Astrocyte (in vitro differentiated cells and primary cell): ENCODE results near the gene TANGO2. TPM values are rescaled to one million over a fixed set of nuclear protein-coding genes. Genes with fewer than 3 reads are reported as not detected.

Source experiments
- DNase-seq: peaks from one replicate; pipeline ENCODE4 v3.0.0-alpha.2; 2010; ENCODE audit warnings: low read depth
- FAIRE-seq: peaks from 2 replicates; lab custom pipeline; 2011; peaks lifted over from hg19 to GRCh38; lab: Jason Lieb, UNC
- H2AFZ ChIP-seq: 2 replicates; pipeline ENCODE4 v1.6.0; 2012; ENCODE audit warnings: low read depth, low read length, inconsistent platforms
- H3K27ac ChIP-seq: 2 replicates; pipeline ENCODE4 v1.5.1; 2011; ENCODE audit warnings: low read depth, low read length, inconsistent platforms
- H3K27me3 ChIP-seq: 2 replicates; pipeline ENCODE4 v1.6.0; 2011; ENCODE audit warnings: low read length, inconsistent platforms; ENCODE audit not compliant: insufficient read depth
- H3K36me3 ChIP-seq: 2 replicates; pipeline ENCODE4 v1.5.1; 2011; ENCODE audit warnings: low read length, inconsistent platforms; ENCODE audit not compliant: insufficient read depth
- H3K4me1 ChIP-seq: 2 replicates; pipeline ENCODE4 v1.5.1; 2011; ENCODE audit warnings: low read length, inconsistent platforms; ENCODE audit not compliant: insufficient read depth
- H3K4me2 ChIP-seq: 2 replicates; pipeline ENCODE4 v1.6.0; 2012; ENCODE audit warnings: low read length, inconsistent platforms
- H3K4me3 ChIP-seq: 2 replicates; pipeline ENCODE4 v1.5.1; 2011; ENCODE audit warnings: low read depth, mild to moderate bottlenecking, low read length, inconsistent platforms; ENCODE audit not compliant: insufficient read depth
- H3K79me2 ChIP-seq: 2 replicates; pipeline ENCODE4 v1.6.0; 2012; ENCODE audit warnings: mild to moderate bottlenecking, low read length, inconsistent platforms; ENCODE audit not compliant: insufficient read depth
- H3K9ac ChIP-seq: 2 replicates; pipeline ENCODE4 v1.6.0; 2012; ENCODE audit warnings: mild to moderate bottlenecking, low read length, inconsistent platforms
- H3K9me3 ChIP-seq: 2 replicates; pipeline ENCODE4 v1.5.1; 2012; ENCODE audit warnings: low read depth, mild to moderate bottlenecking, low read length, inconsistent platforms; ENCODE audit not compliant: insufficient read depth
- H4K20me1 ChIP-seq: 2 replicates; pipeline ENCODE4 v1.6.0; 2012; ENCODE audit warnings: low read length, inconsistent platforms; ENCODE audit not compliant: insufficient read depth
- H3K27ac Mint-ChIP-seq: one replicate; pipeline ENCODE4 v1.8.0; 2021; ENCODE audit warnings: mild to moderate bottlenecking, mixed read lengths; ENCODE audit not compliant: unreplicated experiment
- H3K27me3 Mint-ChIP-seq: one replicate; pipeline ENCODE4 v1.8.0; 2021; ENCODE audit warnings: low read depth, mixed read lengths; ENCODE audit not compliant: unreplicated experiment
- H3K36me3 Mint-ChIP-seq: one replicate; pipeline ENCODE4 v1.8.0; 2021; ENCODE audit warnings: low read depth, mixed read lengths; ENCODE audit not compliant: unreplicated experiment
- H3K4me1 Mint-ChIP-seq: one replicate; pipeline ENCODE4 v1.8.0; 2021; ENCODE audit warnings: low read depth, mixed read lengths; ENCODE audit not compliant: unreplicated experiment
- H3K4me3 Mint-ChIP-seq: one replicate; pipeline ENCODE4 v1.8.0; 2021; ENCODE audit warnings: mild to moderate bottlenecking, moderate library complexity, mixed read lengths; ENCODE audit not compliant: unreplicated experiment
- H3K9me3 Mint-ChIP-seq: one replicate; pipeline ENCODE4 v1.8.0; 2021; ENCODE audit warnings: mild to moderate bottlenecking, mixed read lengths; ENCODE audit not compliant: unreplicated experiment
- EZH2 ChIP-seq: IDR thresholded peaks from 2 replicates; pipeline ENCODE4 v1.6.1; 2012; ENCODE audit warnings: mild to moderate bottlenecking, low read length, inconsistent platforms; ENCODE audit not compliant: insufficient read depth
- total RNA-seq: library from RNA; stranded (reverse); gene quantifications from 2 replicates; pipeline ENCODE4 v1.2.1, GENCODE V29; 2021
- TF ChIP-seq, protein P1 (sequence below): IDR thresholded peaks from 2 replicates; pipeline ENCODE4 v1.5.1; 2011; ENCODE audit warnings: low read depth, mild to moderate bottlenecking, inconsistent platforms, low read length, moderate library complexity; ENCODE audit not compliant: insufficient read depth

Gene TANGO2
- total RNA-seq, 1 donor from 2014 or later: 28.0 TPM

DNA sequence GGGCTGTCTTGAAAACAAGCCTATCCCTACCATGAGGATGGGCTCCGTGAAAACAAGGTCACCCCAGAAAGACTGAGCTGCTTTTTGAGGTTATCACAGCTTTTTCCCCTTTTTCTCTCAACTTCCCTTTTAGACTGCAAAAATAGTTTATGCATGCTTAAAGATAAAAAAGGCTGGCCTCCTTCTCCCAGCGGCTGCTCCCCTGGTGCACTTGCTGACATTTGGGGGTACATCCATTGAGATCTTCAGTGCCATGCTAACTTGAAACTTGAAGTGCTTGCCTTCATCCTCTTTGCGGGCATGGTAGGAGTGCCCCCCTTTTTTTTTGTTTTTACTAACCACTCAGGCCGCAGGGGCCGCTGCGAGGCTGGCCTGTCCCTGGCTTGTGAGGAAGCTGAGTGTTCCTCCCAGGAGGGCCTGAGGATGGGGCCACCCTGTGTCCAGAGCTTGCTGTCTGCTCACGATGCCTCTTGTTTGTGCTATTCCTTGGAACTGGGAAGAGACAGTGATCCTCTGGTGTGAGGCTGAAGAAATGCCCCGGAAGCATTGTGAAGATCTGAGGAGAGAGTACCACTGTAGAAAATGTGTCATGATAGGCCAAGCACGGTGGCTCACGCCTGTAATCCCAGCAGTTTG, 2.2 kb downstream of the TANGO2 start:
- no peak for TF ChIP-seq EZH2
- TF ChIP-seq, protein P1, sequence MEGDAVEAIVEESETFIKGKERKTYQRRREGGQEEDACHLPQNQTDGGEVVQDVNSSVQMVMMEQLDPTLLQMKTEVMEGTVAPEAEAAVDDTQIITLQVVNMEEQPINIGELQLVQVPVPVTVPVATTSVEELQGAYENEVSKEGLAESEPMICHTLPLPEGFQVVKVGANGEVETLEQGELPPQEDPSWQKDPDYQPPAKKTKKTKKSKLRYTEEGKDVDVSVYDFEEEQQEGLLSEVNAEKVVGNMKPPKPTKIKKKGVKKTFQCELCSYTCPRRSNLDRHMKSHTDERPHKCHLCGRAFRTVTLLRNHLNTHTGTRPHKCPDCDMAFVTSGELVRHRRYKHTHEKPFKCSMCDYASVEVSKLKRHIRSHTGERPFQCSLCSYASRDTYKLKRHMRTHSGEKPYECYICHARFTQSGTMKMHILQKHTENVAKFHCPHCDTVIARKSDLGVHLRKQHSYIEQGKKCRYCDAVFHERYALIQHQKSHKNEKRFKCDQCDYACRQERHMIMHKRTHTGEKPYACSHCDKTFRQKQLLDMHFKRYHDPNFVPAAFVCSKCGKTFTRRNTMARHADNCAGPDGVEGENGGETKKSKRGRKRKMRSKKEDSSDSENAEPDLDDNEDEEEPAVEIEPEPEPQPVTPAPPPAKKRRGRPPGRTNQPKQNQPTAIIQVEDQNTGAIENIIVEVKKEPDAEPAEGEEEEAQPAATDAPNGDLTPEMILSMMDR: no peak
- Histone ChIP-seq H3K4me3 (no peak overlapping the region), H3K4me2 (no peak overlapping the region), H3K4me1 (peaks cover 17% of the 10 kb centered on the region), H4K20me1 (peaks cover 55% of the 10 kb centered on the region), H3K79me2 (peaks cover 36% of the 10 kb centered on the region), H3K27me3 (no peaks in the 10 kb centered on the region), H3K36me3 (no peaks in the 10 kb centered on the region), H3K9me3 (no peaks in the 10 kb centered on the region), H3K27ac (no peak overlapping the region), H2AFZ (no peak overlapping the region), H3K9ac (no peak overlapping the region)
- FAIRE-seq (no peak), DNase-seq (no peak)
- peak overlapping the region; percentile 68 for H3K27ac Mint-ChIP-seq
- peaks cover 20% of the 10 kb centered on the region for H3K27me3 Mint-ChIP-seq
- H3K4me3 Mint-ChIP-seq: no peak overlapping the region
- H3K4me1 Mint-ChIP-seq: peaks cover 2% of the 10 kb centered on the region
- H3K36me3 Mint-ChIP-seq: peaks cover 2% of the 10 kb centered on the region
- H3K9me3 Mint-ChIP-seq: no peaks in the 10 kb centered on the region

DNA sequence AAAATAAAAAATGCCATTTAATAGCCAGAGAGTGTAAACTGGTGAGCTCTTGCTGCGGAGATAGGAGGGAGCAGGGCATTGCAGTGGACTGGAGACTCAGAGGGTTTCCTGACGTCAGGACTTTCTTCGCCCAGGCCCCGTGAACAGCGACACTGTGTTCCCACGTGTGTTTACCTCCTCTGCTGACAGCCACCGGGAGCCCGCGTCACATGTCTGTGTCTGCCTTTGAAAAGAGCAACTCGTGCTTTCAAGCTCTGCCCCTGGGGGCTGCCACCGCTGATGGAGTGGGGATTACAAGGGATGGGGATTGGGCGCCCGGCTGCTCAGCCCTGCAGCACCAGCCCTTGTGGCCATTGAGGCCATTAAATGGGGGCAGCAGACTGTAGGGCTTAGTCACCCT, 3.3 kb downstream of the TANGO2 start:
- no peak for FAIRE-seq
- peaks cover 9% of the 10 kb centered on the region for H3K27me3 Mint-ChIP-seq
- DNase-seq: no peak
- H3K36me3 Mint-ChIP-seq: peaks cover 4% of the 10 kb centered on the region
- H3K4me1 Mint-ChIP-seq: peaks cover 2% of the 10 kb centered on the region
- Histone ChIP-seq H3K36me3 (no peaks in the 10 kb centered on the region), H3K27ac (no peak overlapping the region), H3K79me2 (peaks cover 46% of the 10 kb centered on the region), H3K27me3 (no peaks in the 10 kb centered on the region), H4K20me1 (peaks cover 66% of the 10 kb centered on the region), H3K4me3 (no peak overlapping the region), H3K4me2 (no peak overlapping the region), H3K9ac (no peak overlapping the region), H2AFZ (no peak overlapping the region), H3K4me1 (peaks cover 17% of the 10 kb centered on the region), H3K9me3 (no peaks in the 10 kb centered on the region)
- H3K4me3 Mint-ChIP-seq: no peak overlapping the region
- H3K27ac Mint-ChIP-seq: no peak overlapping the region
- TF ChIP-seq EZH2: no peak
- TF ChIP-seq, protein P1: no peak
- H3K9me3 Mint-ChIP-seq: no peaks in the 10 kb centered on the region
